22Rv1 (cell line): ENCODE data around the gene PRIMPOL.
"Not testable (repeated sequence)": the region's sequence is repeated elsewhere in the genome, so short reads cannot be mapped to it uniquely, and the experiment has no call there.

Experiments used
- H3K27ac ChIP-seq: fragments of 450-650 bp; 2 replicates; pipeline ENCODE4 v1.5.1; 2017
- ZFX ChIP-seq: fragments of 450-650 bp; IDR thresholded peaks from 2 replicates; pipeline ENCODE4 v1.6.1; 2017; ENCODE audit warnings: antibody characterized with exemption, borderline replicate concordance
- TF ChIP-seq, protein P1 (sequence below): fragments of 450-650 bp; IDR thresholded peaks from 2 replicates; pipeline ENCODE4 v1.5.1; 2017; ENCODE audit warnings: mild to moderate bottlenecking

PRIMPOL gene

GRCh38 chr4:184616633-184617551, 32.6 kb upstream of the PRIMPOL start:
- TF ChIP-seq ZFX = no peak
- TF ChIP-seq, protein P1, sequence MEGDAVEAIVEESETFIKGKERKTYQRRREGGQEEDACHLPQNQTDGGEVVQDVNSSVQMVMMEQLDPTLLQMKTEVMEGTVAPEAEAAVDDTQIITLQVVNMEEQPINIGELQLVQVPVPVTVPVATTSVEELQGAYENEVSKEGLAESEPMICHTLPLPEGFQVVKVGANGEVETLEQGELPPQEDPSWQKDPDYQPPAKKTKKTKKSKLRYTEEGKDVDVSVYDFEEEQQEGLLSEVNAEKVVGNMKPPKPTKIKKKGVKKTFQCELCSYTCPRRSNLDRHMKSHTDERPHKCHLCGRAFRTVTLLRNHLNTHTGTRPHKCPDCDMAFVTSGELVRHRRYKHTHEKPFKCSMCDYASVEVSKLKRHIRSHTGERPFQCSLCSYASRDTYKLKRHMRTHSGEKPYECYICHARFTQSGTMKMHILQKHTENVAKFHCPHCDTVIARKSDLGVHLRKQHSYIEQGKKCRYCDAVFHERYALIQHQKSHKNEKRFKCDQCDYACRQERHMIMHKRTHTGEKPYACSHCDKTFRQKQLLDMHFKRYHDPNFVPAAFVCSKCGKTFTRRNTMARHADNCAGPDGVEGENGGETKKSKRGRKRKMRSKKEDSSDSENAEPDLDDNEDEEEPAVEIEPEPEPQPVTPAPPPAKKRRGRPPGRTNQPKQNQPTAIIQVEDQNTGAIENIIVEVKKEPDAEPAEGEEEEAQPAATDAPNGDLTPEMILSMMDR = no peak
- H3K27ac ChIP-seq = no peak overlapping the region

GRCh38 chr4:184617600-184618196, 31.8 kb upstream of the PRIMPOL start:
- TF ChIP-seq, protein P1 = no peak
- TF ChIP-seq ZFX = no peak

DNA sequence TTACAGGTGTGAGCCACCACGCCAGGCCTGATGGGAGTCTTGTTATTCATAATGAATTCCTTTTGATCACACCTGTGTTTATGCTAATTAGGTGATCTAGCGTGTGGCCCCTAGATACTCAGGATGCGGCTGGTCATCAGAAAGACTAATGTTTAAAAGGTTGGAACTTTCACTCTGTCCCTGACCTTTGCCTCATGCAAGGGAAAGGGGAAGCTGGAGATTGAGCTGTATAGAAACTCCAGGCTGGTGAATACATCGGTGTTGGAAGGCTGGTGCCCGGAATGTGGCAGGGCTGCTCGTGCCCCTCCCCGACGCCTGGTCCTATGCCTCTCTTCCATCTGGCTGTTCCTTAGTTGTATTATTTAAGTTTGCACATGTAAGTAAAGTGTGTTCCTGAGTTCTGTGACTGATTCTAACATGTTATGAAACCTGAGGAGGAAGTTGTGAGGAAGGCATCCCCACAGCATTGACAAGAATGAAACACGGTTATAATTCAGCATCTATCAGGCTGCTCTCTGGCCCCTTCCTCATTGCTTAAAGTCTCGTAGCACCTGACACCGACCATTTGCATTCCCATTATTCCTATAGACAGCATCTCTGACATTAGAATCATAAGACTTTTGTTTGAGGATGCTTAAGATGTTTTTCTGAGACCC, 29.2 kb upstream of the PRIMPOL start:
- TF ChIP-seq ZFX = no peak
- TF ChIP-seq, protein P1 = no peak
- no peak overlapping the region for H3K27ac ChIP-seq

More at GRCh38 chr4:184617600-184618196, 31.8 kb upstream of the PRIMPOL start:
- no peak overlapping the region for H3K27ac ChIP-seq

- TF ChIP-seq ZFX = no peak
- TF ChIP-seq, protein P1 = no peak
- no peak overlapping the region for H3K27ac ChIP-seq
Observed at GRCh38 chr4:184621518-184621917, 28.0 kb upstream of the PRIMPOL start.

GRCh38 chr4:184624504-184624903, 25.0 kb upstream of the PRIMPOL start:
- not testable (repeated sequence) for H3K27ac ChIP-seq

DNA sequence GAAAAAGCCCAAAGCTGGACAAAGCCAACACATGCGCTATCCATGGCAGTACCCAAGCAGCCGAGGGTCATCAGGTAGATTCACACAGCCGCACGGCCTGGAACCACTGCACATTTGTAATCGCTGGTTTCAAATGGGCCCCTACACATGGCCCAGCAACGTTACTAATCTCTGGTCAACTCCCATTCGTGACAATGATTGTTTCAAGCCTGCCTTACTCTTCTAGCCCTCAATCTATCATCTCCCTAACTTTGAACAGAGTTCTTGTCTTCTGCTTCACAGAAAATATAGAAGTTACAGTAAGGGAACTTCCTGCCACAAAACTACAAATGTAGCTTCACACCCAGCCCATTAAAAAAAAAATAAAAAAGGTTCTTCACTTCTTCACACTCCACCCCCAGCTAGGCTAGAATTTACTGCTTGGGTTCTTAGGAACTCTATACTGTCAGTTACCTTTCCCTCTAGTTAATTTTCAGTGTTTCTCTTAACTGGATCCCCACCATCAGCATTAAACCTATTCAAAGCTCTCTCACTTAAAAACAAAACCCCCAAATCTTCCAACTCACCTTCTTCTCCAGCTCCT, 24.5 kb upstream of the PRIMPOL start:
- no peak for TF ChIP-seq ZFX
- TF ChIP-seq, protein P1 = no peak
- H3K27ac ChIP-seq = no peak overlapping the region

DNA sequence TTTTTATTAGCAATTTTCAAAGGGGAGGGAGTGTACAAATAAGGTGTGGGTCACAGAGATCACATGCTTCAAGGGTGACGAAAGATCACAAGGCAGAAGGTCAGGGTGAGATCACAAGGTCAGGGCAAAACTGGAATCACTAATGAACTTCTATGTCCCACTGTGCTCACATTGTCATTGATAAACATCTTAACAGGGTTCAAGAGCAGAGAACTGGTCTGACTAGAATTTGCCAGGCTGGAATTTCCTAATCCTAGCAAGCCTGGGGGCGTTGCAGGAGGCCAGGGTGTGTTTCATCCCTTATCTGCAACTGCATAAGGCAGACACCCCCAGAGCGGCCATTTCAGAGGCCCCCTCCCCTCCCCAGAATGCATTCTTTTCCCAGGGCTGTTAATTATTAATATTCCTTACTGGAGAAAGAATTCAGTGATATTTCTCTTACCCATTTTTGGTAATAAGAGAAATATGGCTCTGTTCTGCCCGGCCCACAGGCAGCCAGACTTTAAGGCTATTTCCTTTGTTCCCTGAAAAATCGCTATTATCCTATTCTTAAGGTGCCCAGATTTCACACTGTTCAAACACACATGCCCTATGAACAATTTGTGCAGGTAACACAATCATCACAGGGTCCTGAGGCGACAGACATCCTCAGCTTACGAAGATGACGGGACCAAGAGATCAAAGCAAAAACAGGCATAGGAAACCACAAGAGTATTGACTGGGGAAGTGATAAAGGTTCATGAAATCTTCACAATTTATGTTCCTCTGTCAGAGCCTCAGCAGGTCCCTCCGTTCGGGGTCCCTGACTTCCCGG, 23.5 kb upstream of the PRIMPOL start:
- not testable (repeated sequence) for H3K27ac ChIP-seq
